GM23248 (cell line): Measurements from ENCODE around the gene C9.

Source experiments
- EZH2 ChIP-seq: fragments of 200-600 bp; sonication (generic); IDR thresholded peaks from 2 replicates; pipeline ENCODE4 v1.6.1; 2018; ENCODE audit warnings: antibody characterized with exemption, mild to moderate bottlenecking; ENCODE audit not compliant: insufficient read depth, poor library complexity, severe bottlenecking
- EZH2phosphoT487 ChIP-seq: fragments of 200-600 bp; sonication (generic); IDR thresholded peaks from 2 replicates; pipeline ENCODE4 v1.6.1; 2018; ENCODE audit warnings: antibody characterized with exemption, moderate library complexity, mild to moderate bottlenecking, low read depth; ENCODE audit not compliant: insufficient read depth

DNA sequence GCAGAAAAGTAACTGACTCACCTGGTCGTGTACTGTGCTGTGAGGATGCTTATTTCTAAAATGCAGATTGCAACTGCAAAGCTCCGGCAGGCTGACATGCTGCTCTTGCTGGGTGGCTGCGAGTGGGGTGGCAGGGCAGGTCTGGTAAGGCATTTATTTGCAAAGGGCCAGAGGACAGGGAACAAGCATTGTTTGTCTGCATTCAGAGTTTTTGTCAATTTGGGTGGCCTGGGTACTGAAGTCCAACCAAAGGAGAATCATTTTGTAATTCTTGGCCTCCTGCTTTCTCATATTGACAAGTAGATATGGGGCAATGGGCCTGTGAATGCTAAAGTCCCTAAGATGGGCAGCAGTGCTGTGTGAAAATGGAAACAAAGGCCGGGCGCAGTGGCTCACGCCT is at the start of gene C9:
- TF ChIP-seq EZH2 (no peak), EZH2phosphoT487 (no peak)
